Common myeloid progenitor, CD34-positive (primary cell): ENCODE results near the gene GSG1.

Experiments used
- CTCF ChIA-PET: fragments of 350-600 bp; sonication (Branson Sonifier 250); formaldehyde crosslinking; loops from one replicate; lab custom pipeline; 2021; ENCODE audit warnings: antibody characterized with exemption; lab: Charles Lee
- POLR2A ChIA-PET: fragments of 350-600 bp; sonication (Branson Sonifier 250); formaldehyde crosslinking; loops from one replicate; lab custom pipeline; 2021; ENCODE audit warnings: antibody characterized with exemption; lab: Charles Lee
- DNase-seq, 3 donors: peaks; one replicate each; pipeline versions ENCODE4 v3.0.0 to v3.0.0-alpha.2; 2013
- H3K27ac ChIP-seq, 2 experiments: 1 replicate in 1 of 2; 2 replicates in 1 of 2; pipeline ENCODE4 v1.7.0; 2013; ENCODE audit warnings: inconsistent platforms in 2 of 2, low read length in 2 of 2, mild to moderate bottlenecking in 2 of 2, low read depth in 1 of 2, moderate library complexity in 1 of 2; ENCODE audit not compliant: severe bottlenecking in 2 of 2, insufficient read depth in 1 of 2, poor library complexity in 1 of 2
- H3K27me3 ChIP-seq, 5 experiments: replicated peaks in 2 of 5; 1 replicate in 3 of 5; 2 replicates in 2 of 5; pipeline versions ENCODE4 v1.6.1 to v1.7.0; 2013; ENCODE audit warnings: low read length in 4 of 5, mild to moderate bottlenecking in 2 of 5, moderate library complexity in 2 of 5, inconsistent platforms in 1 of 5; ENCODE audit not compliant: insufficient read depth in 5 of 5, control insufficient read depth in 4 of 5
- H3K36me3 ChIP-seq, 4 experiments: 1 replicate in 2 of 4; 2 replicates in 2 of 4; pipeline versions ENCODE4 v1.6.1 to v1.7.0; 2013; ENCODE audit warnings: low read length in 3 of 4, control low read depth in 1 of 4, mild to moderate bottlenecking in 1 of 4; ENCODE audit not compliant: control insufficient read depth in 4 of 4, insufficient read depth in 4 of 4
- H3K4me1 ChIP-seq, 4 experiments: 1 replicate in 3 of 4; 2 replicates in 1 of 4; pipeline versions ENCODE4 v1.6.1 to v1.7.1; 2013; ENCODE audit warnings: low read length in 3 of 4, mild to moderate bottlenecking in 3 of 4, control low read depth in 1 of 4, inconsistent platforms in 1 of 4, moderate library complexity in 1 of 4; ENCODE audit not compliant: control insufficient read depth in 4 of 4, insufficient read depth in 4 of 4; ENCODE audit errors: control extremely low read depth in 1 of 4
- H3K4me3 ChIP-seq, 7 experiments: 1 replicate in 4 of 7; 2 replicates in 3 of 7; pipeline versions ENCODE4 v1.5.1 to v1.7.0; 2013; ENCODE audit warnings: mild to moderate bottlenecking in 7 of 7, low read length in 6 of 7, moderate library complexity in 6 of 7, inconsistent platforms in 2 of 7, low read depth in 2 of 7, control low read depth in 1 of 7; ENCODE audit not compliant: insufficient read depth in 4 of 7, control insufficient read depth in 1 of 7; ENCODE audit errors: extremely low read depth in 1 of 7
- H3K9me3 ChIP-seq, 5 experiments: 1 replicate in 4 of 5; 2 replicates in 1 of 5; pipeline versions ENCODE4 v1.6.1 to v1.7.1; 2013; ENCODE audit warnings: low read length in 4 of 5, mild to moderate bottlenecking in 2 of 5, inconsistent platforms in 1 of 5, low read depth in 1 of 5, moderate library complexity in 1 of 5; ENCODE audit not compliant: control insufficient read depth in 4 of 5, insufficient read depth in 2 of 5; ENCODE audit errors: control extremely low read depth in 1 of 5
- WGBS: methylation state at CpG from one replicate; pipeline ENCODE4 v1.1.5; 2013; ENCODE audit not compliant: insufficient coverage; 5-methylcytosine and 5-hydroxymethylcytosine counted together

GSG1 gene

GRCh38 chr12:13133886-13134285 lies 30.4 kb upstream of the GSG1 start:
- POLR2A ChIA-PET, result no interaction called here
- Histone ChIP-seq H3K4me3 (no peak overlapping the region), H3K27ac (no peak overlapping the region), H3K4me1 (peaks cover 0 to 14% (median 0%) of the 10 kb centered on the region in 4 experiments), H3K9me3 (no peaks in the 10 kb centered on the region), H3K27me3 (no peaks in the 10 kb centered on the region), H3K36me3 (no peaks in the 10 kb centered on the region)
- no peak for DNase-seq
- CTCF ChIA-PET, result interaction anchor here (1.3 kb wide), 1 partner anchor 12 kb away, joined by 4 read pairs; no protein-coding TSS in a partner anchor
- WGBS, result 100% methylated on average over 2 of the region's 4 CpGs

- POLR2A ChIA-PET, result no interaction called here
- WGBS, result 80% methylated on average over 1 of the region's 3 CpGs
- H3K4me1 ChIP-seq, result peaks cover 0 to 12% (median 3%) of the 10 kb centered on the region in 4 experiments
- H3K27me3 ChIP-seq, result no peaks in the 10 kb centered on the region
- H3K4me3 ChIP-seq, result no peak overlapping the region
- H3K27ac ChIP-seq, result no peak overlapping the region
- CTCF ChIA-PET, result no interaction called here
- no peak for DNase-seq
- no peaks in the 10 kb centered on the region for H3K36me3 ChIP-seq
- no peaks in the 10 kb centered on the region for H3K9me3 ChIP-seq
Measured at GRCh38 chr12:13130981-13131380, 27.5 kb upstream of the GSG1 start.

GRCh38 chr12:13128291-13128965 lies 25.0 kb upstream of the GSG1 start:
- POLR2A ChIA-PET, result no interaction called here
- Histone ChIP-seq H3K9me3 (no peaks in the 10 kb centered on the region), H3K4me3 (no peak overlapping the region), H3K36me3 (no peaks in the 10 kb centered on the region), H3K4me1 (peaks cover 0 to 20% (median 10%) of the 10 kb centered on the region in 4 experiments), H3K27ac (no peak overlapping the region), H3K27me3 (no peaks in the 10 kb centered on the region)
- WGBS, result 100% methylated on average over 8 of the region's 8 CpGs
- no peak for DNase-seq
- CTCF ChIA-PET, result interaction anchor here (1.5 kb wide), 1 partner anchor 9 kb away, joined by 5 read pairs; no protein-coding TSS in a partner anchor

GRCh38 chr12:13127444-13127843 lies 24.0 kb upstream of the GSG1 start:
- DNase-seq, result no peak
- Histone ChIP-seq H3K4me3 (no peak overlapping the region), H3K36me3 (no peaks in the 10 kb centered on the region), H3K9me3 (no peaks in the 10 kb centered on the region), H3K4me1 (peaks cover 0 to 16% (median 10%) of the 10 kb centered on the region in 4 experiments), H3K27ac (no peak overlapping the region), H3K27me3 (no peaks in the 10 kb centered on the region)
- CTCF ChIA-PET, result interaction anchor here (0.8 to 1.5 kb wide), 2 partner anchors 9 to 10 kb away, joined by 3 to 5 read pairs; no protein-coding TSS in a partner anchor
- POLR2A ChIA-PET, result no interaction called here
- WGBS, result 98% methylated on average over 4 of the region's 5 CpGs

GRCh38 chr12:13126494-13126893 lies 23.0 kb upstream of the GSG1 start:
- peak in 2 of 3 donors; percentile 13 to 46 for DNase-seq
- CTCF ChIA-PET, result no interaction called here
- H3K9me3 ChIP-seq, result no peaks in the 10 kb centered on the region
- peaks cover 0 to 16% (median 10%) of the 10 kb centered on the region in 4 experiments for H3K4me1 ChIP-seq
- H3K4me3 ChIP-seq, result no peak overlapping the region
- no peaks in the 10 kb centered on the region for H3K27me3 ChIP-seq
- no peaks in the 10 kb centered on the region for H3K36me3 ChIP-seq
- H3K27ac ChIP-seq, result no peak overlapping the region
- no CpG with 5 or more reads among the region's 3 CpGs for WGBS
- POLR2A ChIA-PET, result no interaction called here

- Histone ChIP-seq H3K36me3 (no peaks in the 10 kb centered on the region), H3K27me3 (no peaks in the 10 kb centered on the region), H3K9me3 (no peaks in the 10 kb centered on the region), H3K4me1 (peaks cover 0 to 15% (median 10%) of the 10 kb centered on the region in 4 experiments), H3K4me3 (no peak overlapping the region), H3K27ac (no peak overlapping the region)
- ChIA-PET POLR2A (no interaction called here), CTCF (no interaction called here)
- no peak for DNase-seq
- 100% methylated on average over 1 of the region's 2 CpGs for WGBS
Measured at GRCh38 chr12:13125996-13126395, 22.5 kb upstream of the GSG1 start.

GRCh38 chr12:13124656-13125505 lies 21.4 kb upstream of the GSG1 start:
- 77% methylated on average over 5 of the region's 8 CpGs for WGBS
- no peak for DNase-seq
- Histone ChIP-seq H3K9me3 (no peaks in the 10 kb centered on the region), H3K4me3 (no peak overlapping the region), H3K36me3 (no peaks in the 10 kb centered on the region), H3K27ac (no peak overlapping the region), H3K4me1 (peaks cover 0 to 14% (median 9%) of the 10 kb centered on the region in 4 experiments), H3K27me3 (no peaks in the 10 kb centered on the region)
- CTCF ChIA-PET, result interaction anchor here (0.9 to 1.2 kb wide), 3 partner anchors 10 to 22 kb away, joined by 3 to 4 read pairs (median 4); no protein-coding TSS in a partner anchor
- POLR2A ChIA-PET, result no interaction called here
